ENCODE results near the gene NETO2.
"Not testable (repeated sequence)": the region's sequence is repeated elsewhere in the genome, so short reads cannot be mapped to it uniquely, and the experiment has no call there.

The NETO2 gene

GRCh38 chr16:47134550-47134949, 9.2 kb downstream of the NETO2 start:
- peak in 1 of 2 experiments; percentile 52 for DNase-seq

GRCh38 chr16:47132308-47132707, 11.4 kb downstream of the NETO2 start:
- no peak for DNase-seq

GRCh38 chr16:47129755-47130435, 13.8 kb downstream of the NETO2 start:
- no peak for DNase-seq

- no peak for DNase-seq
Observed at GRCh38 chr16:47127541-47127940, 16.2 kb downstream of the NETO2 start.

GRCh38 chr16:47125757-47126156, 18.0 kb downstream of the NETO2 start:
- DNase-seq: no peak

- no peak for DNase-seq
Observed at GRCh38 chr16:47113130-47113529, 30.6 kb downstream of the NETO2 start.

- DNase-seq: no peak
Observed at GRCh38 chr16:47110939-47111338, 32.8 kb downstream of the NETO2 start.

GRCh38 chr16:47109361-47109760, 34.4 kb downstream of the NETO2 start:
- no peak for DNase-seq

GRCh38 chr16:47102921-47103320, 40.8 kb downstream of the NETO2 start:
- not testable (repeated sequence) for DNase-seq

GRCh38 chr16:47097154-47097553, 46.6 kb downstream of the NETO2 start:
- not testable (repeated sequence) for DNase-seq

GRCh38 chr16:47096297-47096696, 47.4 kb downstream of the NETO2 start:
- no peak for DNase-seq

- DNase-seq: no peak
Observed at GRCh38 chr16:47084198-47084597, 59.5 kb downstream of the NETO2 start.

GRCh38 chr16:47082099-47082865, 61.5 kb downstream of the NETO2 start:
- no peak for DNase-seq

GRCh38 chr16:47081115-47081514, 62.6 kb downstream of the NETO2 start:
- DNase-seq: no peak

- no peak for DNase-seq
Observed at GRCh38 chr16:47079860-47080259, 63.9 kb downstream of the NETO2 start.

- DNase-seq: peak in 1 of 2 experiments; percentile 74
Observed at GRCh38 chr16:47073223-47074155, 70.3 kb downstream of the NETO2 start.

- DNase-seq: no peak
Observed at GRCh38 chr16:47072158-47072557, 71.6 kb downstream of the NETO2 start.

- no peak for DNase-seq
Observed at GRCh38 chr16:47069841-47070584, 73.7 kb downstream of the NETO2 start.

GRCh38 chr16:47069313-47069712, 74.4 kb downstream of the NETO2 start:
- DNase-seq: no peak

- no peak for DNase-seq
Observed at GRCh38 chr16:47067203-47067602, 76.5 kb downstream of the NETO2 start.

- peak in 1 of 2 experiments; percentile 14 for DNase-seq
Observed at GRCh38 chr16:47065766-47066688, 77.7 kb downstream of the NETO2 start.

Data from NCI-H2081 (cell line).